ENCODE data around the gene MTMR6. TPM values are rescaled to one million over a fixed set of nuclear protein-coding genes. Genes with fewer than 3 reads are reported as not detected.

Gene MTMR6
- polyA plus RNA-seq, 1 of the 3 experiments (the other 2 are of a cell fraction): 4.8 TPM

DNA sequence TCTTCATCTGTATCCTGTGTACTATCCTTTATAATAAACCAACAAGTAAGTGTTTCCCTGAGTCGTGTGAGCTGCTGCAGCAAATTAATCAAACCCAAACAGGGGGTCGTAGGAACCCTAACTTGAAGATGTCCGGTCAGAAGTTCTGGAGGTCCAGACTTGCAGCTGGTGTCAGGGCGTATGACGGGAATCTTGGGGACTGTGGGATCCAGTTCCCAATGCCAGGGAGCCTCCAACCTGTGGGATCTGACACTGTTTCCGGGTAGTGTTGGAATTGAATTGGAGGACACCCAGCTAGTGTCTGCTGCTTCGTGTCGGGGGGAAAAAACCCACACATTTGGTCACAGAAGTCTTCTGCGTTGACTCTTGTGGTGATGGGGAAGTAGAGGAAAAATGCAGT is 63.1 kb downstream of the MTMR6 start:
- Histone ChIP-seq H3K9me3 (no peaks in the 10 kb centered on the region), H3K9ac (no peak overlapping the region), H3K4me3 (ENCODE audit: low read depth in 2 of 2, low read length in 1 of 2) (no peak overlapping the region), H3K27me3 (ENCODE audit: insufficient read depth) (peaks cover 66% of the 10 kb centered on the region; the same call in 1 of the 2 replicates), H3K4me2 (no peak overlapping the region), H4K20me1 (ENCODE audit: insufficient read depth) (no peaks in the 10 kb centered on the region), H3K79me2 (ENCODE audit: insufficient read depth) (no peaks in the 10 kb centered on the region), H3K36me3 (replicated peaks in 1 of 2; ENCODE audit: control insufficient read depth in 1 of 2, insufficient read depth in 2 of 2, low read length in 1 of 2) (no peaks in the 10 kb centered on the region), H3K9me2 (no peaks in the 10 kb centered on the region), H3K27ac (ENCODE audit: low read depth in 2 of 2, low read length in 1 of 2) (no peak overlapping the region), H3K4me1 (ENCODE audit: control insufficient read depth in 1 of 2, insufficient read depth in 2 of 2, low read depth in 1 of 2, low read length in 1 of 2) (no peaks in the 10 kb centered on the region), H2AFZ (ENCODE audit: low read depth) (no peak overlapping the region), H3F3A (replicated peaks; ENCODE audit: insufficient read depth) (no peaks in the 10 kb centered on the region)
- TF ChIP-seq RFX5 (IDR thresholded peaks at IDR 0.05; ENCODE audit: low read length) (no peak), PBX3 (IDR thresholded peaks at IDR 0.05) (no peak), ELF1 (IDR thresholded peaks at IDR 0.05) (no peak), TCF12 (IDR thresholded peaks at IDR 0.05) (no peak), EZH2phosphoT487 (IDR thresholded peaks at IDR 0.05; ENCODE audit: borderline replicate concordance, low read depth) (no peak)
- CTCF ChIA-PET: interaction anchor here (3.4 kb wide), 1 partner anchor 9 kb away, joined by 14 read pairs; no protein-coding TSS in a partner anchor
- POLR2A ChIA-PET: no interaction called here
- 40% methylated on average over 9 of the region's 9 CpGs for WGBS (ENCODE audit: low lambda C conversion rate)
- DNase-seq: no peak

DNA sequence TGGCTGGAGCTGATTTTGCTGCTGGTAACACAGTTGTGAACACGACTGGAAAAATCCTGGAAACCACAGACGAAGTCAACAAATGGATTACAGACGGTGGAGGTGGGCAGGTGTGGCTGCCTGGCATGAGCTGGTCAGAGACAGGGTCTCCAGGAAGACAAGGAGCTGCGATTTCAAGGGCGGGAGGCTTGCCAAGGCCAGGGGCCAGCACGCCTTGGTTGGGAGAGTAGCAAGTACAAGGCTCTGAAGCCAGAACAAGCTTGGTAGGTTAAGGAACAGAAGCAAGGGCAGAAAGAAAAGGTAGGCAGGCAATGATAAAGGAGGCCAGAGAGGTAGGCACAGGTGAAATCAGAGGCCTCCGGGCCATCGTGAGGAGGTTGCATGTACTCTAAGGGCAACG is 64.5 kb downstream of the MTMR6 start:
- Histone ChIP-seq H3K27me3 (ENCODE audit: insufficient read depth) (peaks cover 58% of the 10 kb centered on the region; the same call in 1 of the 2 replicates), H3K4me2 (no peak overlapping the region), H2AFZ (ENCODE audit: low read depth) (no peak overlapping the region), H3K9me3 (no peaks in the 10 kb centered on the region), H3K4me1 (ENCODE audit: control insufficient read depth in 1 of 2, insufficient read depth in 2 of 2, low read depth in 1 of 2, low read length in 1 of 2) (no peaks in the 10 kb centered on the region), H3K9ac (no peak overlapping the region), H3K36me3 (replicated peaks in 1 of 2; ENCODE audit: control insufficient read depth in 1 of 2, insufficient read depth in 2 of 2, low read length in 1 of 2) (no peaks in the 10 kb centered on the region), H3K79me2 (ENCODE audit: insufficient read depth) (no peaks in the 10 kb centered on the region), H3K27ac (ENCODE audit: low read depth in 2 of 2, low read length in 1 of 2) (no peak overlapping the region), H4K20me1 (ENCODE audit: insufficient read depth) (no peaks in the 10 kb centered on the region), H3K9me2 (no peaks in the 10 kb centered on the region), H3K4me3 (ENCODE audit: low read depth in 2 of 2, low read length in 1 of 2) (no peak overlapping the region), H3F3A (replicated peaks; ENCODE audit: insufficient read depth) (no peaks in the 10 kb centered on the region)
- WGBS (ENCODE audit: low lambda C conversion rate): 27% methylated on average over 9 of the region's 9 CpGs
- POLR2A ChIA-PET: no interaction called here
- DNase-seq: no peak
- CTCF ChIA-PET: interaction anchor here (3.4 kb wide), 1 partner anchor 11 kb away, joined by 14 read pairs; no protein-coding TSS in a partner anchor
- TF ChIP-seq RAD21 (IDR thresholded peaks at IDR 0.05; ENCODE audit: low read length) (no peak), PBX3 (IDR thresholded peaks at IDR 0.05) (no peak), REST (IDR thresholded peaks at IDR 0.05; ENCODE audit: low read depth, low read length) (no peak), RCOR1 (IDR thresholded peaks at IDR 0.05; ENCODE audit: low read length) (no peak), YY1 (IDR thresholded peaks at IDR 0.05; ENCODE audit: low read depth) (no peak), NFIC (IDR thresholded peaks at IDR 0.05; ENCODE audit: borderline replicate concordance) (no peak), RXRA (IDR thresholded peaks at IDR 0.05; ENCODE audit: borderline replicate concordance, low read depth) (no peak), FOXM1 (IDR thresholded peaks at IDR 0.05; ENCODE audit: low read depth) (no peak), SMC3 (IDR thresholded peaks at IDR 0.05; ENCODE audit: low read depth, low read length) (no peak), CHD2 (IDR thresholded peaks at IDR 0.05; ENCODE audit: low read length, partially characterized antibody) (no peak), ZBTB33 (IDR thresholded peaks at IDR 0.05; ENCODE audit: borderline replicate concordance, low read depth) (no peak), TAF1 (IDR thresholded peaks at IDR 0.05; ENCODE audit: borderline replicate concordance, low read depth, low read length) (no peak), GATA2 (CRISPR knock-in tag; IDR thresholded peaks at IDR 0.05) (no peak), TCF12 (IDR thresholded peaks at IDR 0.05) (no peak)
- TF ChIP-seq, protein P1, sequence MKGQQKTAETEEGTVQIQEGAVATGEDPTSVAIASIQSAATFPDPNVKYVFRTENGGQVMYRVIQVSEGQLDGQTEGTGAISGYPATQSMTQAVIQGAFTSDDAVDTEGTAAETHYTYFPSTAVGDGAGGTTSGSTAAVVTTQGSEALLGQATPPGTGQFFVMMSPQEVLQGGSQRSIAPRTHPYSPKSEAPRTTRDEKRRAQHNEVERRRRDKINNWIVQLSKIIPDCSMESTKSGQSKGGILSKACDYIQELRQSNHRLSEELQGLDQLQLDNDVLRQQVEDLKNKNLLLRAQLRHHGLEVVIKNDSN (IDR thresholded peaks at IDR 0.05; ENCODE audit: borderline replicate concordance, low read depth): no peak

All from SK-N-SH (cell line).